DMS114 treated with DMSO at 0.1 percent for 48 hours (cell line): ENCODE data around the gene RNF223.
"Not testable (repeated sequence)": the region's sequence is repeated elsewhere in the genome, so short reads cannot be mapped to it uniquely, and the experiment has no call there.

ENCODE experiments used
- DNase-seq: peaks from one replicate; lab custom pipeline; 2025; ENCODE audit not compliant: unreplicated experiment; lab: John Stamatoyannopoulos, UW

The RNF223 gene

GRCh38 chr1:1110561-1110971 lies 36.5 kb upstream of the RNF223 start:
- no peak for DNase-seq

DNA sequence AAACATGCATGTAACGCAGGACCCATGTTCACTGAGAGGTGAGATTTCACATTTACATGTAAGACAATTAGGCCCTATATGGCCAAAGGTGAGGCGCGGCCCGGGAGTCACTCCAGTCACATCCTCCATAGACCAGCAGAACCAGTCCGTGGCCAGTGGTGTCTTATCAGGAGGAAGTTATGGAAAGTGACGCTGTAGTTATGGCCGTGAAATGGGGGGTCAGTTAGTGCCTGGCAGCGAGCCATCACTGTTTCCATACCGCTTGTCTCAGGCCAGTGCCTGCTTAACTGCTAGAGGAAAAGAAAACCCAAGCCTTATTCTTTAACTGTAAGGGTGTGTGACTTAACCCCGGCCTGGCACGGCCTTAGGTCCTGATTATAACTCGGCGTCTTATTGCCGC lies 35.6 kb upstream of the RNF223 start:
- DNase-seq, result no peak

GRCh38 chr1:1106510-1107221 lies 32.6 kb upstream of the RNF223 start:
- DNase-seq, result no peak

DNA sequence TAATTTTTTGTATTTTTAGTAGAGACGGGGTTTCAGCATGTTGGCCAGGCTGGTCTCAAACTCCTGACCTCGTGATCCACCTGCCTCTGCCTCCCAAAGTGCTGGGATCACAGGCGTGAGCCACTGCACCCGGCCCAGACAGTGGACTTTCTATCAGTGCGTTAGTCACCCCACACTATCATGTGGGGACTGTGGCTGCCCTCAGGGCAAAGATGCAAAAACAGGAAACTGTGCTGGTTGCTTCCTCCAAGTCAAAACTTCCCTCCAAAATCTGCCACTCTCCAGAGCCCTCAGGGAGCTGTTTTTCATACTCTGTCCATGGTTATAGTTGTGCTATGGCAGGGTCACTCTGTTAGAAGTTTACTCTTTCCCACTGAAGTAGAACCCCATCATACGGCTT lies 30.0 kb upstream of the RNF223 start:
- DNase-seq, result not testable (repeated sequence)

DNA sequence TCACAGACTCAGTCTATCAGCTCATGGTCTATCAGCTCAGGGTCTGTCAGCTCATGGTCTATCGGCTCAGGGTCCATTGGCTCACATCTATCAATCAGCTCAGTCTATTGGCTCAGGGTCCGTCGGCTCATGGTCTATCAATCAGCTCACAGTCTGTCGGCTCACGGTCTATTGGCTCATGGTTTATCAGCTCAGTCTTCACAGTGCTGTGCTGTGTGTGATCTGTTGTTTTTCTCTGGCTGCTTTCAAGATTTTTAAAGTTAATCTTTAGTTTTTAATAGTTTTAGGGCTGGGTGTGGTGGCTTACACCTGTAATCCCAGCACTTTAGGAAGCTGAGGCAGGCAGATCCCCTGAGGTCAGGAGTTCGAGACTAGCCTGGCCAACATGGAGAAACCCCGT lies 27.4 kb upstream of the RNF223 start:
- DNase-seq, result no peak

DNA sequence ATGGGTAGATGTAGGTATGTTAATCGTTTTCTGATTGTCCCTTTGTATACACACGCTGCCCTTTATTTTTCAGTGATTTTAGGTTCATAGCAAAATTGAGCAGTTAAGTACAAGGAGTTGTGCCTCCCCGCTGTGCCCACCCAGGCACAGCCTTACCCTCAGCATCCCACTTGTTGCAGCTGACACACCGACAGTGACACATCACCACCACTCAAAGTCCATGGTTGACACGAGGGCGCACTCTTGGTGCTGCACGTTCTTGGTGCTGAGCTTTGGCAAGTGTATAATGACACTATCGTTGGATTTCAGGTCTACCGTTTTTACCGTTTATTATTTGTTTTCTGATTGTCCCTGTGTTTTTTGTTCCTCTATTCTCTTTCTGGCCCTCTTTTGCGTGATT lies 26.2 kb upstream of the RNF223 start:
- DNase-seq, result no peak

DNA sequence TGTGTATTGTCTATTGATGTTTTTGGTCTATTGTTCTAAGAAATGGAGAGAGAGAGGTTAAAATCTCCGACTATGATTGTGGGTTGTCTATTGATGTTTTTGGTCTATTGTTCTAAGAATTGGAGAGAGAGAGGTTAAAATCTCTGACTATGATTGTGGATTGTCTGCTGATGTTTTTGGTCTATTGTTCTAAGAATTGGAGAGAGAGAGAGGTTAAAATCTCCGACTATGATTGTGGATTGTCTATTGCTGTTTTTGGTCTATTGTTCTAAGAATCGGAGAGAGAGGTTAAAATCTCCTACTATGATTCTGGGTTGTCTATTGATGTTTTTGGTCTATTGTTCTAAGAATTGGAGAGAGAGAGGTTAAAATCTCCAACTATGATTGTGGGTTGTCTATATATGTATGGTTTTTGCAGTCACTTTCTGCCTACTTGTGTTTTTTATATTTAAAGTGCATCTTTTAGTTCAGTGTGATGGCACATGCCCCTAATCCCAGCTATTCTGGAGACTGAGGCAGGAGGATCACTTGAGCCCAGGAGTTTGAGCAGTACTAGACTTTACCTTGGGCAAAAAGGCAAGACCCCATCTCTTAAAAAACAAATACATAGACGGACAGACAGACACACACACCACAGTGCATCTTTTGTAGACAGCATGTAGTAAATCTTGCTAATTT lies 25.5 kb upstream of the RNF223 start:
- no peak for DNase-seq

- DNase-seq, result no peak
These were observed 24.7 kb upstream of the RNF223 start for GRCh38 chr1:1098681-1099421.

GRCh38 chr1:1096136-1096535 lies 22.0 kb upstream of the RNF223 start:
- DNase-seq, result not testable (repeated sequence)

- DNase-seq, result no peak
These were observed 20.9 kb upstream of the RNF223 start for GRCh38 chr1:1094981-1095380.

DNA sequence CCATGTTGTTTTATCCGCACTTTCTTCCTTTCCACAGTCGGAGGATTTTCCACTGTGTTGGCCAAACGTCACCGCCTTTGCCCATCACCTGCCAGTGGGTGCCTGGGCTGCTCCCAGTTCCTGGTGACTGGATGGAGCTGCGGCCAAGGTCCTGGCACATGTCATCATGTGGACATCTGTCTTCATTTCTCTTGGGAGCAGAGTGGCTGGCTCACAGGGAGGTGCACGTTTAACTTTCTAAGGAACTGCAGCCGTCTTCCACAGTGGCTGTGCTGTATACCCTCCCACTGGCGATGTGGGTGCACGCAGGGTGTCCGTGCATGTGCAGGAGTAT lies 19.5 kb upstream of the RNF223 start:
- DNase-seq, result no peak

- DNase-seq, result no peak
These were observed 18.9 kb upstream of the RNF223 start for GRCh38 chr1:1092894-1093609.

DNA sequence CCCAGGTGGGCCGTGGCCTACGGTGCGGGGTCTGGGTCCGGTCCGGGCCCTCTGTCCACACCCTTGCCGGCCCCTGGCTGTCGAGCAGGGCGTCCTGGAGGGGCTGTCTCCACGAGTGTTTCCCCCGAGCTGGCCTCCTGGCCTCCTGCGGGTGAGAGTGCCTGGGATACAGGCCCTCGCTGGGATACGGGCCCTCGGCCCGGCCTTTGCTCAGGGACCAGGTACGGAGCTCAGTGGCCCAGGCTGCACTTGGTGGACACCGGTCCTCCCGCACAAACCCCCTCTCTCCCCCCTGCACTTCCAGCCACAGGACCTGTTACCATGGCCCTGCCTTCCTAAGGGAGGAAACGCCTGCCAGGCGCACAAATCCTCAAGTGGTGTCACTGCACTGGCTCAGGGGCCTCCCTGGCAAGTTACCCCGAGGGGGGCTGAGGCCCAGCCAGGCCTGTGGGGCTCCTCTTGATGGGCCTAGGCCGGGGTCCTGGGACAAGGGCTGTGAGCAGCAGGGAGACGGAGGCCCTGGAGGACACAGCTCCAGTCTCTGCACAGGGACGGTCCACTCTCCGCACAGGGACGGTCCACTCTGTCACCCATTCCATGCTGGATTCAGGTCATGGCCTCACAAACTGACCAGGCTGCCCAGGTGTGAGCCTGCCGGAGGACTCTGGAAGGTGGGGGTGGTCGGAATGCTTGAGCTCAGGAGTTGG lies 18.2 kb upstream of the RNF223 start:
- DNase-seq, result no peak

DNA sequence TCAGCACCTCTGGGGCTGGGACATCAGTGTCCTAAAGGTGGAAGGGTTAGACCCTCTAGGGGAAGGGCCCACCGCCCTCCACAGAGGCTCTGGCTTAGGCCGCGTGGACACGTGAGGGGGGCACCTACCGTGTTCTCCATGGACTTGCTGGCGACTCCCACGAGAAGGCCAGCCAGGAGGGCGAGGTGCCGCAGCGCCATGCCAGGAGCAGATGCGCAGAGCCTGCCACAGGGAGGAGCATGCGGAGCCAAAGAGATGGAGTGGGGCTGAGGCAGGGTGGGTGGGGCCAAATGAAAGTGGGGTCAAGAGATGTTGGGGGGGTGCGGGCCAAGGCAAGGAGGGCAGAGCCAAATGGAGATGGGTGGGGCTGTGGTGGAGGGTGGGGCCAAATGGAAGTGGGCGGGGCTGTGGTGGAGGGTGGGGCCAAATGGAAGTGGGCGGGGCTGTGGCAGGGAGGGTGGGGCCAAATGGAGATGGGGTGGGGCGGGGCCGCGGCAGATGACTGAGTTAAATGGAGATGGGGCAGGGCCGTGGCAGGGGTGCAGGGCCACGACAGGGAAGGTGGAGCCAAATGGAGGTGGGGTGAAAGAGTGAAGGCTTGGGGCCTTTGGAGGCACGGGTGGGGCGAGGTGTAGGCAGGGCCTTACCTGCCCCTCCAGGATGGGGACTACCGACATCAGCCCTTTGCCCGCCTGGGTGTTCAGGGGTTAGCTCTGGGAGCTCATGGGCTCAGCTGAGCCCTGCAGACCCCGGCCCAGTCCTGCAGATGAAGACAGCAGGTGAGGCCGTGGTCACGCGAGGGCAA lies 17.4 kb upstream of the RNF223 start:
- DNase-seq, result no peak

DNA sequence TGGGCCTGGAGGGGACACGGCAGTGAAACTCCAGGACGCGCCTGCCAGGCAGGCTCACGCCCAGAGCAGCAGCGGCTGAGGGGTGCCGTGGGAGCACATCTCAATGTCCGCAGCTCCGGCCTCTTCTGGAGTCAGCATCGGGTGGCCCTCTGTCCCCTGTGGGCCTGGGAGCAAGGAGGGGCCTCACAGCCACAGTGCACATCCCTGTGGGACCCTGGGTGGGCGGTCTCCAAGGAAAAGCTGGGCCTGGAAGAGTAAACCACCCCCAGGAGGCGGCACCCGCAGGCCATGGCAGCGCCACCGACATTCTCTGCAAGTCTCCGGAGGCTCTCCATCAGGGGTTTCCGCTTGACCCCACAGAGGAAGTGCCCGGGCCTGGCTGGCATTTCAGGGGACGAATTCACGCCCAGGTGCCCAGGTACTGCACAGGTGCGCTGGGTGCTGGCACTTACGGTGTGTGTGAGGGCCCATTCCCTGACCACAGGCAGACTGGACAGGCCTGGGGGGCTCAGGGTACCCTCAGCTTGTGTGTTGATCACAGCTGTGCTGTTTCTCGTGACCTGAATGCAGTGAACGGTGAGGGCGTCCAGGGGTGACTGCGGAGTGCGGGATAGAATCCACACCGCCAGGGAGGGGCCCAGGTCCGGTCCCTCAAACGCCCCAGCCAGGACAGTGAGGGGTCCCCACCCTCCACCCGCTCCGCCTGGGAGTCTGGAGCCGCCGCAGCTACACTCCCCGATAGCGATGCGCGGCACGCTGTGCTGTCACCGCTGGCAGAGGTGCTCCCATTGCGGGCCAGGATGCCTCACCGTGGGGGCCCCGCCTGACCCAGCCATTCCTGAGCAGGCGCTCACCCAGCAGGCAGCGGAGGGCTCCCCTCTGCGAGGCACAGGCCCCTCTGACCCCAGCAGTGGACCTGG lies 16.6 kb upstream of the RNF223 start:
- no peak for DNase-seq

DNA sequence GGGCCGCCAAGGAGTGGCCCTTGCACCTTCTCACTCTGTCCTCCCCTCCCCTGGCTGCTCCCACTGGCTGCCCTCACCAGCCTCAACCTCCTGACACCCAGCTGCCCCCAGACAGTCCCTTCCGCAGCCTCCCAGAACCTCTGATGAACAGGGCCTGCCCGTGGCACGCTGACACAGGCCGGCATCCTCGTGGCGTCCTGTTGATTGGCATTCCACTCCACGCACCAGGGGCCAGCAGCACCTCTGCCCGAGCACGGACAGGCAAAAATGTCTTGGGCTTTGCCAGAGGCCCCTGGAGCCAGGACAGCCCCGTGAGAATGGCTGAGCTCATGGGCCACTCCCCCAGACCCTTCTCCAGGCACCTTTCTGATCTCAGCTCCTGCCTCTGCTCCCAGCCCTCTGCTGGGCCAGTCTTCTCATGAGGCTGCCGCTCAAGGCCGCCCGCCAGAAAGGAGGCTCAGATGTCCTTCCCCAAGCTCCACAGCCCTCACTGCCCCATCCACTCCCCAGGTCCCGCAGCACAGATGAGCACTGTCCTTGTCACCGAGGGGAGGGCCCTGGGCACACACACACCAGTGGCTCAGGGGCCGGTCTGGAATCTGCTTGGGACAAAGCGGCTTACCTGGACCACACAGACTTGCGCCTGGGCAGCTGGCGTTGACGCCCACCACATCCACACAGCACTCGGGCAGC lies 15.8 kb upstream of the RNF223 start:
- DNase-seq, result no peak

DNA sequence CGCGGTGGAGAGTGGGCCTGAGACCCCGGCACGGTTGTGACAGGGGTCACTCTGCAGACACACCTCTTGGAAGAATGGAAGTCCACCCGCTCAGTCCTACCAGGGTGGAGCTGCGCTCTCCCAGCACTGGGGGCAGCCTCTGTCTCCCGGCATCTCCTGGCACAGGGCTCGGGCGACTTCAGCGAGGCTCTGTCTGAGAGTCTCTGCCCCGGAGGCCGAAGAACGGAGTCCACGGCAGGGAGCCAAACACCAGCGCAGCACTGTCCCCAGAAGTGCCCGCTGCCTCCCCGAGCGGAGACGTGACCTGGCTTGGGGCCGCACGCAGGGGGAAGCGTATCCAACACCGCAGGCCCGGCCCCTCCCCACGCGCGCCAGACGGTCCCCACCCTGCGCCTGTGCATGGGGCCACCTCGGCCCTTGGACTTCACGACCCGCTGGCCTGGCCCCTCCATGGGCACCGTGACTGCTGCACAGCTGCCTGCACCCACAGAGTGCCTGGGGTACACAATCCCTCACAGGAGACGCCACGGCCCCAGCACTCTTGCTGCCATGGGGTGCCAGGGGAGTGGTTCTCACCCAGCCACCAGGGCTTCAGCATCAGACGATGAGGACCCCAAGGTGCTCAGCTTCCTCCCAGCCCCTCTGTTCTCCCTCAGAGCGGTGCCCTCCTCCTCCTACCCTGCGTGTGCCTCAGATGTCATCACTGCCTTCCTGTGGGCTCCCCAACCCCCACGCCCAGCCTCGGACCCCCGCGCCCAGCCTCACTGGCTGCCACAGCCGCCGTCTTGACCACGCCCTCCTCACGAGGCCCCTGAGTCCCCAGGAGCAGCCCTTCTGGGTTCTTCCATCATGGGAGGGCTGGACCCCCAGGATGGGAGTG lies 14.9 kb upstream of the RNF223 start:
- DNase-seq, result no peak
